ENCODE measurements around the gene PXN.
"Not testable (repeated sequence)": the region's sequence is repeated elsewhere in the genome, so short reads cannot be mapped to it uniquely, and the experiment has no call there.

PXN gene

DNA sequence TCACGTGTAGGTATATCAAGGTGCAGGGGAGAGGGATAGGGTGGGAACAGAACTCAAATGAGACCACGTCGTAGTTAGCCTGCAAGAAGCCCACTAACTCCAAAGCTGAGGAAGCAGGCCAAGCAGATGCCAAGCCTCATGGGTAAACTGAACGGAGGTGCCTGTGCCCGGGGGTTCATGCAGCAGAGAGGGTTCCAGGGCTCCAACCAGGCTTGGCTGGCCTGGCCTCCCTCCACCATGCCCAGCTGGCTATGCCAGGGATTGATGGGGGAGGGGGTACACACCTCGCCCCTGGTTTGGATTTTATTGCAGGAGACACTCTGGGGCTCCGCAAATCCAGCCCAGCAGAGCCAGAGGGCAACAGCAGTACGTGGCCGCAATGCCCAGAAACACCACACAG lies 27.3 kb downstream of the PXN start:
- H3K4me1 ChIP-seq (ENCODE audit: insufficient read depth, insufficient read length), result peaks cover 39% of the 10 kb centered on the region
- H3K9ac ChIP-seq (ENCODE audit: insufficient read length, low read depth), result no peak overlapping the region
- no peaks in the 10 kb centered on the region for H3K27me3 ChIP-seq (ENCODE audit: insufficient read depth, insufficient read length)
- no peak overlapping the region for H3K4me3 ChIP-seq (ENCODE audit: insufficient read length, low read depth)
- no peaks in the 10 kb centered on the region for H3K9me3 ChIP-seq (ENCODE audit: insufficient read depth, low read length)
- no peak for DNase-seq (ENCODE audit: low read depth, low spot score)
- TF ChIP-seq YY1 (IDR thresholded peaks at IDR 0.05; ENCODE audit: insufficient read depth, insufficient read length), result no peak
- no peak for TF ChIP-seq ZNF274 (IDR thresholded peaks at IDR 0.05; ENCODE audit: low read depth, low read length)
- TF ChIP-seq SUZ12 (IDR thresholded peaks at IDR 0.05; ENCODE audit: extremely low read depth, insufficient read depth, insufficient read length), result no peak
- peaks cover 43% of the 10 kb centered on the region for H3K36me3 ChIP-seq (ENCODE audit: insufficient read depth, insufficient read length, low read length)

DNA sequence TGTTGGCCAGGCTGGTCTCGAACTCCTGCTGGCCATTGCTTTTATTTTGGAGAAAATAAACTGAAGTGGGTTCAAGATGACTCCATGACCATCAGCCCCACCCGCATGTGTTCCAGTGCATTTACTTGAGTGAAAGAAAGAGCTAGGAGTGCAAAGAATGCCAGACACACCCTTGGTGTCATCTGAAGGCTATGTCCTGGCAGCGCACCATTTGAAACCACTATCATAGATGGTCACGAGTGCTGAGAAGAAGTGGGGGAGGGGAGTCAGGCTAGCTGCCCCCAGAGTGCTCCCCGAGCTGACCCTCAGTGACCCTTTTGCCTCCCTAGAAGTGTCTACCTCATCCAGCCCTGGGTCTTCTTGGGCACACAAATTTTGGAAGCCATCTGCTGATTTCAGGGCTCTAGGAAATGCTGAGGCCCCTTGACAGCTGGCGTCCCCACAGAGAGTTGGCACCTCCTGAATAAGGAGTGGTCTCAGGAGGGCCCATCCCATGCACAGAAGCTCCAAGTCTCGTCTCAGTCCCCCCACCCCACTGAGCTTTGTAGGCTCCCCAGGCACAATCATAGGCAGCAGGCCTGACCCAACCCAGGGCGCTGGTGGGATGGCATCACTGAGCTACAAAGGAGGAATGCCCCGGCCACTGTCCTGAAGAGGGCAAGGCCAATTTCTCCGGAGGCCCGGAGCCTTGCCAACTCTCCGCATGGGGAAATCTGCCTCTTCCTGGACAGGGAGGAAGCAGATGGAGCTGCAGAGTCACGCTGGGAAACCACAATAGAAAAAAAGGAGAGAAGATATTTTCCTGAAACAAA lies 28.0 kb downstream of the PXN start:
- H3K4me1 ChIP-seq (ENCODE audit: insufficient read depth, insufficient read length), result peaks cover 46% of the 10 kb centered on the region
- H3K9me3 ChIP-seq (ENCODE audit: insufficient read depth, low read length), result no peaks in the 10 kb centered on the region
- no peaks in the 10 kb centered on the region for H3K27me3 ChIP-seq (ENCODE audit: insufficient read depth, insufficient read length)
- no peak for DNase-seq (ENCODE audit: low read depth, low spot score)
- H3K36me3 ChIP-seq (ENCODE audit: insufficient read depth, insufficient read length, low read length), result peaks cover 40% of the 10 kb centered on the region
- no peak overlapping the region for H3K4me3 ChIP-seq (ENCODE audit: insufficient read length, low read depth)
- no peak for TF ChIP-seq ZNF274 (IDR thresholded peaks at IDR 0.05; ENCODE audit: low read depth, low read length)
- no peak for TF ChIP-seq YY1 (IDR thresholded peaks at IDR 0.05; ENCODE audit: insufficient read depth, insufficient read length)
- no peak for TF ChIP-seq SUZ12 (IDR thresholded peaks at IDR 0.05; ENCODE audit: extremely low read depth, insufficient read depth, insufficient read length)
- H3K9ac ChIP-seq (ENCODE audit: insufficient read length, low read depth), result no peak overlapping the region

DNA sequence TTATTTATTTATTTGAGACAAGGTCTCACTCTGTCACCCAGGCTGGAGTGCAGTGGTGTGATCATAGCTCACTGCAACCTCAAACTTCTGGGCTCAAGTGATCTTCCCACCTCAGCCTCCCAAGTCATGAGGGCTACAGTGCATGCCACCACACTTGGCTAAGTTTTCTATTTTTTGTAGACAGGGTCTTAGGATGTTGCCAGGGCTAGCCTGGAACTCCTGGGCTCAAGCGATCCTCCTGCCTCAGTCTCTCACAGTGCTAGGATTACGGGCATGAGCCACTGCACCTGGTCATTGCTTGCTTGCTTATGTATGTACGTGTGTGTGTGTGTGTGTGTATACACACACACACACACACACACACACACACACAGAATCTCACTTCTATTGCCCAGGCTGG lies 28.7 kb downstream of the PXN start:
- not testable (repeated sequence) for H3K27me3 ChIP-seq (ENCODE audit: insufficient read depth, insufficient read length); H3K9me3 ChIP-seq (ENCODE audit: insufficient read depth, low read length); H3K4me3 ChIP-seq (ENCODE audit: insufficient read length, low read depth); DNase-seq (ENCODE audit: low read depth, low spot score); H3K9ac ChIP-seq (ENCODE audit: insufficient read length, low read depth)
- Histone ChIP-seq H3K36me3 (ENCODE audit: insufficient read depth, insufficient read length, low read length) (peaks cover 34% of the 10 kb centered on the region), H3K4me1 (ENCODE audit: insufficient read depth, insufficient read length) (peaks cover 52% of the 10 kb centered on the region)

DNA sequence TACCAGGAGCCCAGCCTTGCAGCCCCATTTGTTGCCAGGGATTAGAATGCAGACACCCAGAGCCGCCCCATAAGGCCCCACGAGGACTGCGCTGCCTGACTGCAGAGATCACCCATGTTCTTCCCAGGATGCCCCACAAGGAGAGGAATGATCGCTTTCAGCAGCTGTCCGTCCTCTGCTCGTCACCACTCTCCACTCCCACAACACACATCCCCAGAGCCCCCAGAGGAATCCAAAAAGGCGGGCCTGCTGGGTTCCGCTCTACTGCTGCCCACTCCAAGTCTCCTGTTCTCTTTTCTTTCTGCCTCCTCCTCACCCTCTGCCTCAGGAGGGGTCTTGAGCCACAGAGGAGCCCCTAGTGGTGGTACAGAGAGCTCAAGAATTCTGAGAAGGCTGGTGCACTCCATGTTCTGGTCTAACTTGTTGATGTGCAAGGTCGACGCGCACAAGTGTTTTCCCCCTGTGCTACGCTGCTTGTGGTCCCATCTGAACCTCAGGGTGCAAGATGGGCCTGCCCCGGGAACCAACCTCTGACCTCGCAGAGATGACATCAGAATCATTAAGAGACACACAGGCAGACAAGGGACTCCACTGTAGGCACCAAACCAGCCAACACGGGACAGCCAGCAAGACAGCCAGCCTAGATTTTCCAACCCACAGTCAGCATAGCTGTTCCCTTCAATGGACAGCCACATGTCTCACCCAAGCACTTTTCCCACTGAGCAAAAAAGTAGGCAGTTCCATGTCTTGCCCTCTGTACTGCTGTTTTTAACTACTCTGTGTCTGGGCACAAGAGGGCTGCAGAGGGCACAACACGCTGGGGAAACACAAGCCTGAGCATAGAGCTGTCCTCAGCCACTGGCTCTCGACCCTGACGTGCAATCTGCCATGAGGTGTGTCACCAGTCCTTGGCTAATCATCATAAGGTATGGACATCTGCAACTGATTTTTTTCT lies 29.9 kb downstream of the PXN start:
- H3K9ac ChIP-seq (ENCODE audit: insufficient read length, low read depth), result peak overlapping the region; percentile 62
- TF ChIP-seq YY1 (IDR thresholded peaks at IDR 0.05; ENCODE audit: insufficient read depth, insufficient read length) (no peak), ZNF274 (IDR thresholded peaks at IDR 0.05; ENCODE audit: low read depth, low read length) (no peak), SUZ12 (IDR thresholded peaks at IDR 0.05; ENCODE audit: extremely low read depth, insufficient read depth, insufficient read length) (no peak)
- no peaks in the 10 kb centered on the region for H3K27me3 ChIP-seq (ENCODE audit: insufficient read depth, insufficient read length)
- H3K9me3 ChIP-seq (ENCODE audit: insufficient read depth, low read length), result no peaks in the 10 kb centered on the region
- no peak overlapping the region for H3K4me3 ChIP-seq (ENCODE audit: insufficient read length, low read depth)
- H3K4me1 ChIP-seq (ENCODE audit: insufficient read depth, insufficient read length), result peaks cover 52% of the 10 kb centered on the region
- DNase-seq (ENCODE audit: low read depth, low spot score), result no peak
- peaks cover 23% of the 10 kb centered on the region for H3K36me3 ChIP-seq (ENCODE audit: insufficient read depth, insufficient read length, low read length)

DNA sequence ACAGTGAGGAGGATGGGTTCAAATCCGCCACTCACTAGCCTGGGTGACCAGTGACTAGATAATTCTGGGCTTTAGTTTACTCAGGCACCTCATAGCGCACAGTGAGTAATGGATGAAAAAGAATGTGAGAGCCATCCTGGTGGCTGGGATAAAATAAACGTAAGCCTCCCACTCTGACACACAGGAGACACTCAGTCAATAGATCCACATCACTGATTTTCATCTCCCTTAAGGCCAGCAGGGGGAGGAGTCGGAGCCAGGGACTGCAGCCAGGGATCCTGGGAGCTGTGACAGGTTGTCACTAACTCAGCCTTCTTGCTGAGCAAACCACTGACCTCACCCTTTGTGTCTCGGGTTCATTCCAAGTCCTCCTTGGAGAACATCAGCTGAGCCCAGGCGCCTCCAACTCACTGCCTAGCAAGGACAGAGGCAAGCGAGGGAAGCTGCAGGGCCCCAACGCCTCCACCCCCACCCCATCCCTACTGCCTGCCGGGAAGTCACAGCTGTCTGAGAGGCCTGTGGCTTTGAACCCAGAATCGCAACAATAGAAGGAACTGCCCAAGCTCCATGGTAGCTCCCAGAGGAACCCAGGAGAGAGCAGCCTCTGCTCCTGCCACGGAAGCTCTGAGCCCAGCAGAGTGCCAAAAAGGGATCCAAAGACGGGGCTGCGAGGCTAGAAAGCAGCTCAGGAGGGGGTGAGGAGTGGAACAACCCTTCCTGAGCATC lies 30.7 kb downstream of the PXN start:
- Histone ChIP-seq H3K36me3 (ENCODE audit: insufficient read depth, insufficient read length, low read length) (peaks cover 20% of the 10 kb centered on the region), H3K4me3 (ENCODE audit: insufficient read length, low read depth) (no peak overlapping the region), H3K27me3 (ENCODE audit: insufficient read depth, insufficient read length) (no peaks in the 10 kb centered on the region), H3K4me1 (ENCODE audit: insufficient read depth, insufficient read length) (peaks cover 56% of the 10 kb centered on the region), H3K9ac (ENCODE audit: insufficient read length, low read depth) (peak overlapping the region; percentile 62), H3K9me3 (ENCODE audit: insufficient read depth, low read length) (no peaks in the 10 kb centered on the region)
- TF ChIP-seq SUZ12 (IDR thresholded peaks at IDR 0.05; ENCODE audit: extremely low read depth, insufficient read depth, insufficient read length) (no peak), YY1 (IDR thresholded peaks at IDR 0.05; ENCODE audit: insufficient read depth, insufficient read length) (no peak), ZNF274 (IDR thresholded peaks at IDR 0.05; ENCODE audit: low read depth, low read length) (no peak)
- DNase-seq (ENCODE audit: low read depth, low spot score), result no peak

DNA sequence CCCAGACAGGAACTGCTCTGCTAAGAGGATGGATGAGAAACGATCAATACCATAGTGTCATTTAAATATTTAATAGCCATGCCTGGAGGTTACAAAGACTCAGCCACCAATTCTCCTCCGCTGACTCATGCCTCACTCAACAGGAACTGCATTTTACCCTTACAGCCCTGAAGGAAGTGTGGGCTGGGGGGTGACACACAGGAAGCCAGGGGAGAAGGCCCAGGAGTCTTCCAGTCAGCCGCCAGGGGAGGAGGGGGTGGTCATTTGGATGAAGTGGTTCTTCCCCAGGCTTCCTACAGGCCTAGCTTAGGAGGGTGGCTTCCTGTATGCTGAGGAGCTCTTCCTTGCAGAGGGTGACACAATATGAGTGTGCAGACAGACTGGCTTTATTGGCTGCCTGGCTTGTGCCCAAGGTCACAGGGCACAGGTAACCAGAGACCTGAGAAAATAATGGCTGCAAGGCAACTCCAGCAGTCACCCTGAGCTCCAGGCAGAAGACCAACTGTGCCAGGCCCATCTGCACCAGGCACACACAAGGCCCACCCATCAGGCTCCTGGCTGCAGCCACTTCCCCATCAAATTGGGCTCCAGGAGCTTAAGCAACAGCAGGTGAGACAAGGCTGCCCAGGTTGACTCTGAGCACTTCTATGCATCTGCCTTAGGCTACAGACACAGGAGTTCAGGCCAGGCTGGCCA lies 34.1 kb downstream of the PXN start:
- peaks cover 14% of the 10 kb centered on the region for H3K36me3 ChIP-seq (ENCODE audit: insufficient read depth, insufficient read length, low read length)
- peak overlapping the region; percentile 13 for H3K4me3 ChIP-seq (ENCODE audit: insufficient read length, low read depth)
- H3K27me3 ChIP-seq (ENCODE audit: insufficient read depth, insufficient read length), result no peaks in the 10 kb centered on the region
- TF ChIP-seq YY1 (IDR thresholded peaks at IDR 0.05; ENCODE audit: insufficient read depth, insufficient read length) (no peak), SUZ12 (IDR thresholded peaks at IDR 0.05; ENCODE audit: extremely low read depth, insufficient read depth, insufficient read length) (no peak), ZNF274 (IDR thresholded peaks at IDR 0.05; ENCODE audit: low read depth, low read length) (no peak)
- peak overlapping the region; percentile 82 for H3K9ac ChIP-seq (ENCODE audit: insufficient read length, low read depth)
- peaks cover 70% of the 10 kb centered on the region for H3K4me1 ChIP-seq (ENCODE audit: insufficient read depth, insufficient read length)
- peak; percentile 92 for DNase-seq (ENCODE audit: low read depth, low spot score)
- no peaks in the 10 kb centered on the region for H3K9me3 ChIP-seq (ENCODE audit: insufficient read depth, low read length)
